ENCODE results near the gene OLAH. TPM values are rescaled to one million over a fixed set of nuclear protein-coding genes. Genes with fewer than 3 reads are reported as not detected.
A peak's percentile ranks its signal among the peaks of the same experiment; 100 is the strongest.
"Not testable (repeated sequence)": the region's sequence is repeated elsewhere in the genome, so short reads cannot be mapped to it uniquely, and the experiment has no call there.

Gene OLAH
- total and polyA plus RNA-seq, 2 donors from 2014 or later: 0.50 to 0.52 TPM

- DNase-seq; FAIRE-seq; H3K9ac ChIP-seq (ENCODE audit: low read length in 3 of 3); H3K4me3 ChIP-seq (ENCODE audit: low read length in 3 of 3); intact Hi-C loops (cut with DNase I); H3K36me3 ChIP-seq (ENCODE audit: control insufficient read depth in 2 of 3, insufficient read depth in 3 of 3, low read length in 3 of 3); H3K27me3 ChIP-seq (ENCODE audit: control insufficient read depth, insufficient read depth, low read length); H3K4me1 ChIP-seq (ENCODE audit: control insufficient read depth in 2 of 3, insufficient read depth in 2 of 3, low read depth in 1 of 3, low read length in 3 of 3); H3K27ac ChIP-seq (ENCODE audit: low read depth in 2 of 2, low read length in 2 of 2); H3K9me3 ChIP-seq (ENCODE audit: control insufficient read depth in 2 of 3, insufficient read depth in 1 of 3, low read length in 3 of 3): not testable (repeated sequence)
Observed at GRCh38 chr10:15024017-15025004, 19.4 kb upstream of the OLAH start.

- H3K9me3 ChIP-seq (ENCODE audit: control insufficient read depth in 2 of 3, insufficient read depth in 1 of 3, low read length in 3 of 3); DNase-seq; H3K4me3 ChIP-seq (ENCODE audit: low read length in 3 of 3); H3K27ac ChIP-seq (ENCODE audit: low read depth in 2 of 2, low read length in 2 of 2); H3K9ac ChIP-seq (ENCODE audit: low read length in 3 of 3); H3K36me3 ChIP-seq (ENCODE audit: control insufficient read depth in 2 of 3, insufficient read depth in 3 of 3, low read length in 3 of 3); intact Hi-C loops (cut with DNase I); FAIRE-seq; H3K27me3 ChIP-seq (ENCODE audit: control insufficient read depth, insufficient read depth, low read length); H3K4me1 ChIP-seq (ENCODE audit: control insufficient read depth in 2 of 3, insufficient read depth in 2 of 3, low read depth in 1 of 3, low read length in 3 of 3): not testable (repeated sequence)
Observed at GRCh38 chr10:15025040-15025439, 18.7 kb upstream of the OLAH start.

GRCh38 chr10:15027741-15028140 is 16.0 kb upstream of the OLAH start:
- Histone ChIP-seq H3K4me3 (ENCODE audit: low read length in 3 of 3) (no peak overlapping the region), H3K27ac (ENCODE audit: low read depth in 2 of 2, low read length in 2 of 2) (no peak overlapping the region), H3K9me3 (ENCODE audit: control insufficient read depth in 2 of 3, insufficient read depth in 1 of 3, low read length in 3 of 3) (no peaks in the 10 kb centered on the region), H3K27me3 (ENCODE audit: control insufficient read depth, insufficient read depth, low read length) (no peaks in the 10 kb centered on the region), H3K4me1 (ENCODE audit: control insufficient read depth in 2 of 3, insufficient read depth in 2 of 3, low read depth in 1 of 3, low read length in 3 of 3) (no peaks in the 10 kb centered on the region), H3K36me3 (ENCODE audit: control insufficient read depth in 2 of 3, insufficient read depth in 3 of 3, low read length in 3 of 3) (no peaks in the 10 kb centered on the region), H3K9ac (ENCODE audit: low read length in 3 of 3) (no peak overlapping the region)
- intact Hi-C loops (cut with DNase I): no loop called here
- DNase-seq: no peak
- TF ChIP-seq CTCF (IDR thresholded peaks at IDR 0.05; ENCODE audit: borderline replicate concordance, extremely low read depth, insufficient read depth): no peak
- no peak for FAIRE-seq

- Histone ChIP-seq H3K9ac (ENCODE audit: low read length in 3 of 3) (no peak overlapping the region), H3K4me3 (ENCODE audit: low read length in 3 of 3) (no peak overlapping the region), H3K4me1 (ENCODE audit: control insufficient read depth in 2 of 3, insufficient read depth in 2 of 3, low read depth in 1 of 3, low read length in 3 of 3) (no peaks in the 10 kb centered on the region), H3K9me3 (ENCODE audit: control insufficient read depth in 2 of 3, insufficient read depth in 1 of 3, low read length in 3 of 3) (no peaks in the 10 kb centered on the region), H3K27me3 (ENCODE audit: control insufficient read depth, insufficient read depth, low read length) (no peaks in the 10 kb centered on the region), H3K27ac (ENCODE audit: low read depth in 2 of 2, low read length in 2 of 2) (no peak overlapping the region), H3K36me3 (ENCODE audit: control insufficient read depth in 2 of 3, insufficient read depth in 3 of 3, low read length in 3 of 3) (no peaks in the 10 kb centered on the region)
- DNase-seq: peak in 1 of 5 donors; percentile 9
- TF ChIP-seq CTCF (IDR thresholded peaks at IDR 0.05; ENCODE audit: borderline replicate concordance, extremely low read depth, insufficient read depth): no peak
- FAIRE-seq: no peak
- intact Hi-C loops (cut with DNase I): no loop called here
Observed at GRCh38 chr10:15035385-15036301, 8.1 kb upstream of the OLAH start.
